Stimulated activated CD8-positive, alpha-beta memory T cell treated with anti-CD3 and anti-CD28 coated beads, Interleukin-7, amount 100 ng/mL, for 4 hours (primary cell): Measurements from ENCODE around the gene MYNN.
A peak's percentile ranks its signal among the peaks of the same experiment; 100 is the strongest.
"Not testable (repeated sequence)": the region's sequence is repeated elsewhere in the genome, so short reads cannot be mapped to it uniquely, and the experiment has no call there.

Source experiments
- DNase-seq, 2 donors: peaks; one replicate each; pipeline ENCODE4 v3.0.0-alpha.2; 2020; ENCODE audit warnings: low read depth in 2 of 2

The MYNN gene

GRCh38 chr3:169772897-169773816 lies at the start of gene MYNN:
Gene MYNN (plus strand): TSS chr3:169773396. CDS start chr3:169774296, 900 bp downstream.
- peak; percentile 87 to 88 for DNase-seq

- not testable (repeated sequence) for DNase-seq
Observed at GRCh38 chr3:169731857-169732256, 41.3 kb upstream of the MYNN start.

- no peak for DNase-seq
Observed at GRCh38 chr3:169739067-169739466, 34.1 kb upstream of the MYNN start.

- no peak for DNase-seq
Observed at GRCh38 chr3:169744366-169745054, 28.7 kb upstream of the MYNN start.

- no peak for DNase-seq
Observed at GRCh38 chr3:169746924-169747323, 26.3 kb upstream of the MYNN start.

GRCh38 chr3:169748670-169749069 lies 24.5 kb upstream of the MYNN start:
- no peak for DNase-seq

- DNase-seq: no peak
Observed at GRCh38 chr3:169750665-169751064, 22.5 kb upstream of the MYNN start.

GRCh38 chr3:169751875-169752274 lies 21.3 kb upstream of the MYNN start:
- no peak for DNase-seq

GRCh38 chr3:169754711-169755110 lies 18.5 kb upstream of the MYNN start:
- no peak for DNase-seq

GRCh38 chr3:169755488-169755887 lies 17.7 kb upstream of the MYNN start:
- DNase-seq: no peak

- no peak for DNase-seq
Observed at GRCh38 chr3:169758359-169758994, 14.7 kb upstream of the MYNN start.

GRCh38 chr3:169759256-169759655 lies 13.9 kb upstream of the MYNN start:
- no peak for DNase-seq

GRCh38 chr3:169760479-169760878 lies 12.7 kb upstream of the MYNN start:
- no peak for DNase-seq

GRCh38 chr3:169764312-169764881 lies 8.8 kb upstream of the MYNN start:
- DNase-seq: peak; percentile 36 to 49

GRCh38 chr3:169764882-169765612 lies 8.1 kb upstream of the MYNN start, which contains the start of gene TERC:
Gene TERC (minus strand): TSS chr3:169765060.
- DNase-seq: peak; percentile 87 to 88

GRCh38 chr3:169769287-169770181 lies 3.7 kb upstream of the MYNN start, which contains the start of gene ACTRT3:
Gene ACTRT3 (minus strand): TSS chr3:169769561. CDS start chr3:169769520, 41 bp downstream.
- peak; percentile 22 to 57 for DNase-seq

- peak; percentile 16 to 34 for DNase-seq
Observed at GRCh38 chr3:169771497-169772304, 1.5 kb upstream of the MYNN start.

GRCh38 chr3:169772305-169772896 lies 795 bp upstream of the MYNN start:
- DNase-seq: peak in 1 of 2 donors; percentile 60

GRCh38 chr3:169774186-169774585 lies 990 bp downstream of the MYNN start:
- no peak for DNase-seq
